ENCODE measurements around the gene MGAT4A.
"Not testable (repeated sequence)": the region's sequence is repeated elsewhere in the genome, so short reads cannot be mapped to it uniquely, and the experiment has no call there.

The MGAT4A gene

GRCh38 chr2:98759827-98760625 is 29.1 kb upstream of the MGAT4A start:
- no peak for DNase-seq (ENCODE audit: low read depth)

GRCh38 chr2:98759338-98759737 is 28.4 kb upstream of the MGAT4A start:
- no peak for DNase-seq (ENCODE audit: low read depth)

GRCh38 chr2:98757904-98758421 is 27.0 kb upstream of the MGAT4A start:
- DNase-seq (ENCODE audit: low read depth) = peak; percentile 59

DNA sequence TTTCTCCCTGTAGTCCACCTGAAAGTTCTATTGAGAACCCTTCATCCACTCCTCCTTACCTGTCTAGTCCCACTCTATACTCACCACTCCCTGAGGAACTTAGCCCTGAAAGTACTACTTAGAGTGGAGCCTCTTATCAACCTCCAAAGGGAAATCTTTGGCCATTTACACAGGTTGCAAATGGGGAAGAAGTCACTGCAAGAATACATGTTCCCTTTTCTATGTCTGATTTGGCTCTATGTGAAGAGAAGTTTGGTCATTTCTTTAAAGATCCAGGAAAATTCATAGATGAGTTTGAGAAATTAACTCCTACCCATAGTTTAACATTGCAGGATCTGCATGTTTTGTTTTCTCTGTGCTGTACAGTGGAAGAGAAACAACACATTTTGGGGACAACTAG is 22.9 kb upstream of the MGAT4A start:
- DNase-seq (ENCODE audit: low read depth) = no peak

GRCh38 chr2:98752711-98753110 is 21.8 kb upstream of the MGAT4A start:
- DNase-seq (ENCODE audit: low read depth) = not testable (repeated sequence)

- DNase-seq (ENCODE audit: low read depth) = no peak
Observed at GRCh38 chr2:98751748-98752147, 20.8 kb upstream of the MGAT4A start.

GRCh38 chr2:98750593-98751282 is 19.8 kb upstream of the MGAT4A start:
- no peak for DNase-seq (ENCODE audit: low read depth)

DNA sequence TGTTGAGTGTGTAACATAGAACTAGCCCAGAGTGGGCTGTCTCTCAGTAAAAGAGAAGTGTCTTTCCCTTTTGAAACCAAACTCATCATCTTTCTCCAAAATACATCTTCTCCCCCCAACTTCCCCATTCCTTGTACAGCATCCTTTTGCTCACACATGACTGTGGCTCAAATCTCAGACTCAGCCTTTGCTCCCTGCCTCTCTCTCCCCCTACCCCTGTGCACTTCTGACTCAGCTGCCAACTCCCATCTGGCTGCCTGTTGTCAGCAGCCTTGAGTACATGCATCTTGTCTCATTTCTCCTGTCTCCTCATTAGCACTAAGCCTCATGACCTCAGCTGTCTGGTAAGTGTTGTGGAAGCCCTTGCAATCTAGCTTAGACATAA is 18.1 kb upstream of the MGAT4A start:
- DNase-seq (ENCODE audit: low read depth) = no peak

- no peak for DNase-seq (ENCODE audit: low read depth)
Observed at GRCh38 chr2:98748292-98749065, 17.5 kb upstream of the MGAT4A start.

DNA sequence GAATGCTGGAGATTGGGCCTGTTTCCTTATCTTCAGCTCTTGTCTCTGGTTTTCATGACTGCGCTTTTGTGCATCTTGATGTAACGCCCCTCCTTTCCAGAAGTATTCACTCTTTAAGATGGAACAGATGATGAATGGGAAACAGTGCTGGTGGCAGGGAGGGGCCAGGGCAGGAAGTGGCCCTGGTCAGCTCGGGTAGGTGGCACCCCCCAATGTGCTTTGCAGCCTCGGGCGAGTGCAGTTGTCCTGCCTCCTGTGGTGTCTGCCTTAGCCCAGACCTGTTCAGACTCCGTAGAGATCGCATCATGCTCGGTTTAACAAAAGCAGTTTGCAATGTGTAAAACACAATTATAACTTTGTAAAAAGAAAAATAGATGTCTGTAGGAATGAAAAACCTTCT is 17.0 kb upstream of the MGAT4A start:
- DNase-seq (ENCODE audit: low read depth) = no peak

- no peak for DNase-seq (ENCODE audit: low read depth)
Observed at GRCh38 chr2:98746426-98746825, 15.5 kb upstream of the MGAT4A start.

- no peak for DNase-seq (ENCODE audit: low read depth)
Observed at GRCh38 chr2:98744595-98744994, 13.7 kb upstream of the MGAT4A start.

GRCh38 chr2:98743835-98744234 is 12.9 kb upstream of the MGAT4A start:
- no peak for DNase-seq (ENCODE audit: low read depth)

GRCh38 chr2:98739020-98739419 is 8.1 kb upstream of the MGAT4A start:
- DNase-seq (ENCODE audit: low read depth) = no peak

- no peak for DNase-seq (ENCODE audit: low read depth)
Observed at GRCh38 chr2:98738304-98738703, 7.4 kb upstream of the MGAT4A start.

DNA sequence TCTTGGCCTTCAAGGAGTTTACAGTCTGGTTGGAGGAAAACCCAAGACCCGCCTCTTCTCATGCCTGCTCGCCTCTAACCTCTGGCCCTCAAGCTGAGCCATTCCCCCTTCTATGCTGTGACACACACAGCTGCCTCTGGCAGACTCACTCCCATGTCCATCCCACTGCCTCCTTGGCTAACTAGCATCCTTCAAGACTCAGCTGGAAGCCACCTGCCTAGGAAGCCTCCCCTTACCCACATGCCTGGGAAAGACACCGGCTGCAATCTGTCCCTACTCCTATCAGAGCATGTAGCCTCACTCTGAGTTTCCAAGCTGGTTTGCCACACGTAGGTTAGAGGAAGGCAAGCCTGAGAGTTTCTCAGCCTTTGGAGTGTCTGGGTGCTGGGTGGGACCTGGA is 6.9 kb upstream of the MGAT4A start:
- no peak for DNase-seq (ENCODE audit: low read depth)

GRCh38 chr2:98736464-98736889 is 5.5 kb upstream of the MGAT4A start:
- DNase-seq (ENCODE audit: low read depth) = no peak

DNA sequence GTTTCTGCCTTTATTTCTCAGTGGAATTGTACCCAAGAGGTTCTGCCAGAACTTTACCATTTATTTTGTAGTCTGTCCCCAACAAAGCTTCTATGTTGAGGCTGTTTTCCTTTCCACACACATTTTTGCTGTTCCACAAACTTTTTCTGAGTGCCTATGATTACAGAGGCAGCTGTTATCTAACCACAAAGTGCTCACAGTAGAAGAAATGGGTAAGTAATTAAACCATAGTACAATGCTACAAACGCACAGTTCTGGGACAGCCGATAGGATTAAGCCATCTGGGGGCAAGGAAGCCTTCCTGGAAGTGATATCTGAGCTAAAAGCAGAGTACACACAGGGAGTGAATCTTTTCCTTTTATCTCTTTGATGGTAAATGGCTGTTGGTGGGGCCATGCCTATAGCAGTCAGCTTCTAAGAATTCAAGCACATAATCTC is 3.9 kb upstream of the MGAT4A start:
- DNase-seq (ENCODE audit: low read depth) = no peak

GRCh38 chr2:98734162-98734561 is 3.2 kb upstream of the MGAT4A start:
- DNase-seq (ENCODE audit: low read depth) = no peak

DNA sequence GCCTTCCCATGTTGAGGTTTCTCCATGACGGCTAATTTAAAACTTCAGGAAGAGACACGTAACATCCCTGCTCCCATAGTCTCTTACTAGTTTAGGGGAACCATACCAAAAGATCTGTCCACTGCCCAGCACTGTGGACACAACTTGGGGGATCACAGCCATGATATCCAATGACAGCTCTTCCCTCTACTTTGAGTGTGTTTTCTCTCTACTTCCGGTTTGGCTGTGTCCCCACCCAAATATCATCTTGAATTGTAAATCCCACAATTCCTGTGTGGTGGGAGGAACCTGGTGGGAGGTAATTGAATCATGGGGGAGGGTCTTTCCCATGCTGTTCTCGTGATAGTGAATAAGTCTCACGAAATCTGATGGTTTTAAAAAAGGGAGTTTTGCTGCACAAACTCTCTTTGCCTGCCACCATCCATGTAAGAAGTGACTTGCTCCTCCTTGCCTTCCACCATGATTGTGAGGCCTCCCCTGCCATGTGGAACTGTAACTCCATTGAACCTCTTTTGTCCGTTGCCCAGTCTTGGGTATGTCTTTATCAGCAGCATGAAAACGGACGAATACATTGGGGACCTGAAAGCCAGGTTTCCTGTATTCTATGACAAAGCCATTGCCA is 1.6 kb upstream of the MGAT4A start:
- DNase-seq (ENCODE audit: low read depth) = no peak

GRCh38 chr2:98731894-98732349 is 990 bp upstream of the MGAT4A start:
- DNase-seq (ENCODE audit: low read depth) = no peak

DNA sequence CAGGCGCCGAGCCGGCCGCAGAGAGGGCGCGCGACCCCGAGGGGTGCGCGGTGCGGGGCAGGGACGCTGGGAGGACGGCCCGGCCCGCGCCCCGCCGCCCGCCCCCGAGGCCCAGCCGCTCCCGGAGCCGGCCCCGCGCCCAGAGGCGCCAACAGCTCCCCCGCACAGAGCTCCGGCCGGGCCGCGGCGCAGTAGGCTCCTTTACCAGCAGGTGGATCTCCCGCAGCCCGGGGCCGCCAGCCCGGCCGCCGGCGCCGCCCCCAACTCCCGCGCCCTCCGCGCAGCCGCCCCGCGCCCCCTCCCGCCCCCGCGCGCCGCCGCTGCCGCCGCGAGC is 258 bp downstream of the MGAT4A start:
- no peak for DNase-seq (ENCODE audit: low read depth)
